LNCAP (cell line): ENCODE data around the gene TOP1.

Source experiments
- CTCF ChIP-seq: fragments of 450-650 bp; IDR thresholded peaks from 2 replicates; pipeline ENCODE4 v1.5.1; 2017; ENCODE audit warnings: mild to moderate bottlenecking

The TOP1 gene

DNA sequence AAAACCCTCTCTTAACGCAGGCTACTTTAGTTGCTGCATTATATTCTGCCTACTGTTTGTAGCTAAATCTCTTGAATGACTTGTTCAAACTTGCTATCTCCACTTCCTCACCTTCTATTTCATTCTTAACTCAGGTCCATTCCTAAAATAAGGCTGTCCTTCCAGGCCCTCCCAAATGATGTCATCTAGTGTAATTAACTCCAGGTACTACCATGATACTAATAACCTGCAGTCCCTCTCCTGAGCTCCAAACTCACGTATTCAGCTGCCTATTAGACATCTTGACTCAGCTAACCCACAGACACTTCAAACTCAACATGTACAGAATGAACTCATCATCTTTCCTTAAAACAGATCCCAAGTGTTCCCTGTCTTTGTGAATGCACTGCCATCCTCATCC is 10.5 kb upstream of the TOP1 start:
- no peak for TF ChIP-seq CTCF

DNA sequence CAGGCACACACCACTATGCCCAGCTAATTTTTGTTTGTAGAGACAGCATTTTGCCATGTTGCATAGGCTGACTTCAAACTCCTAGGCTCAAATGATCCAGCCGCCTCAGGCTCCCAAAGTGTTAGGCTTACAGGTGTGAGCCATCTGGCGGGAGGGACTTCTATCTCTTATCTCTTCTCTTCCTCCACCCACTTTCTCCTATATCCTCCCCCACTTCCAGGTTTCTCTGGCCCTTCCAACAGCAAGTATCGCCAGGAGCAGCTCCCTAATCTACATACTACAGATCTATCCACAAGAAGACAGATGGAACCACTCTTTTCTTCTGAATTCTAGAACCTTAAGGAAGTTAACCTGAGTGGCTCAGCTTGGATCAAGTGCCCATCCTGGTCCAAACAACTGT is 5.1 kb upstream of the TOP1 start:
- TF ChIP-seq CTCF: no peak

DNA sequence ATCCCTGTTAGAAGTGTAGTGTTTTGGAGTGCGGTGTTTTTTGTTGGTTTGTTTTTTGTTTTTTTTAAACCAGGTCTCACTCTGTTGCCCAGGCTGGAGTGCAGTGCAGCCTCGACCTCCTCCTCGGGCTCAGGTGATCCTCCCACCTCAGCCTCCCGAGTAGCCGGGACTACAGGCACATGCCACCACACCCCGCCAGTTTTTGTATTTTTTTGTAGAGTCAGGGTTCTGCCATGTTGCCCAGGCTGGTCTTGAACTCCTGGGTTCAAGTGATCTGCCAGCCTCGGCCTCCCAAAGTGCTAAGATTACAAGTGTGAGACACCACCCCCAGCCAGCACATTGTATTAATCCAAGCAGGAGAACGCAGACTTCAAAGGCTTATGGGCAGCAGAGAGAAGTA is 1.3 kb upstream of the TOP1 start:
- TF ChIP-seq CTCF: no peak

- TF ChIP-seq CTCF: no peak
Measured at GRCh38 chr20:41027872-41028358, 707 bp upstream of the TOP1 start.

- TF ChIP-seq CTCF: no peak
Measured at GRCh38 chr20:41029150-41029901, 704 bp downstream of the TOP1 start.

- no peak for TF ChIP-seq CTCF
Measured at GRCh38 chr20:41030061-41030460, 1.4 kb downstream of the TOP1 start.

DNA sequence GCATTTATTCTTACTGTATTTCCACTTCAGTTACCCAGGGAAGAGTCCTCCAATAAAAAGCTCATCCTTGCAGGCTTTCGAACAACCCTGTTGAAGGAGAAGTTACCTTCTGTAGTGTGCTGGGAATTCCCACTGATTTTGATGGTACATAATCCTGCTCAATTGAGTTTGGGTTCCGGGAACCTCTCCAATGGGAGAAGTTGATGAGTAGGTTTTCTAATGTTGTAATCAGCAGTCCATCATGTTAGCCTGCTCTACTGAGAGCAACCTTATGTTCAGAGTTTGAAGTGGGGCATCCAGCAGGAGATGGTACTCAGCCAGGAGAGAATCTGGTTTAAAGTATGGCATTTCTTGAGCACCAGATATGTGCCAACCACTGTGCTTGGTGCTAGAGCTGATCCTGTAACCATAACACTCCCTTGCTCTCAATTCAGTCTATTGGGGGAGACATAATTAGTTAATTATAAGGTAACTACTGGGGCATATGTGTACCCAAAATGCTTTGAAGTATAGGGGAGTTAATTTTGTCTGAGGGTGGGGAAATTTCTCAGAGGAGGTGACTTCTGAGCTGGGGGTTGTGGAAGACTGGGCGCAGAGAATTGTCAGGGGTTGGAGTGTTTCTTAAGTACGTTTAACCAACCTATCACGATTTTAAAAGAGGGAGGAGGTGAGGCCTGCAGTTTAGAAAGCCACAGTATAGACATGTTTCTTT is 2.1 kb downstream of the TOP1 start:
- TF ChIP-seq CTCF: no peak
